Measurements from ENCODE around the gene IL17RA. TPM values are rescaled to one million over a fixed set of nuclear protein-coding genes. Genes with fewer than 3 reads are reported as not detected.
A peak's percentile ranks its signal among the peaks of the same experiment; 100 is the strongest.

IL17RA gene
- total RNA-seq, 6 donors from 2014 or later: 22.6 to 58.9 (median 35.9) TPM

DNA sequence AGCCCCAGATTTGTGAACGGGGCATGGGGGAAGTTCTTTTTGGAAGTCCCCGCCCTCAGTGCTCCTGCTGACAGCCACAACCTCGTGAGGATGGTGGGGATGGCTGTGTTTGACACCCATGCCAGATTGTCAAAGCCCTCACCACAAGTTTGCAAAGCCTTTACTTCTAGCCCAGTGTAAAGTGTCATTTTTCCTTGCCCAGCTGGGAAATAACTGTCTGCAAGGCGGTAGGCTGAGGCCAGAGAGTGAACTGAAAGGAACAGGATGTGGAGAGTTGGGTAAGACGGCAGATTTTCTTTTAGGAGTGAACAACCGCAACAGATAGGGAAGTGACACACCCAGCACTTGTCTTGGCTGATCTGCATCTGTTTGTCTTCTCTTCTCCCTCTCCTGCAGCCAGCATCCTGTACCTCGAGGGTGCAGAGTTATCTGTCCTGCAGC is 13.6 kb downstream of the IL17RA start:
- H3K36me3 ChIP-seq: peaks cover 33 to 64% (median 57%) of the 10 kb centered on the region in 4 donors
- 44 to 59% methylated on average over 7 of the region's 7 CpGs for WGBS, 2 donors
- DNase-seq: no peak
- no peaks in the 10 kb centered on the region for H3K9me3 ChIP-seq
- peaks cover 8 to 30% (median 17%) of the 10 kb centered on the region in 4 donors for H3K4me1 ChIP-seq
- no peaks in the 10 kb centered on the region for H3K27me3 ChIP-seq
- TF ChIP-seq POLR2A (IDR thresholded peaks at IDR 0.05) (no peak), POLR2AphosphoS5 (IDR thresholded peaks at IDR 0.05) (peak; percentile 23 to 58)
- H3K4me3 ChIP-seq: no peak overlapping the region
- peak; percentile 51 to 80 for ATAC-seq (ENCODE audit: low FRiP score in 2 of 2)
- H3K27ac ChIP-seq: peak overlapping the region in 3 of 4 donors; percentile 49 to 71 (median 64)

DNA sequence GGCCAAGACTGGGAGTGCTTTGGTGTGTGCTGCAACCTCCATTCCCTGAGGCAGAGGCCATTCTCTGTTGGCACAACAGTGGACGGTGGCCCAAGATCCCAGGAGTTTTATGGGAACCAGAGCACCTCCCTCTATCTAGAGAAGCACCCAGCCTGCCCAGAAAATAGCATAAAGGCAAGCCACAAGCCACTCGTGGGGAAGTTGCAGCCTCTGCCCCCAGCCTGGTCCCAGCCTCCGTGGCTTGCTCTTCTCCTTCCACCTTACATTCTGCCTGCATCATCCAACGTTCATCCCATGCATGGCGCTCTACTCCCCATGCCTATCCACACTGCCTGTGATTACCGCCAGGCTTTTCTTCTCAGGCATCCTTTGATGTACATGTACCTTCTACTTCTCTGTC is 15.8 kb downstream of the IL17RA start:
- Histone ChIP-seq H3K36me3 (peaks cover 43 to 81% (median 71%) of the 10 kb centered on the region in 4 donors), H3K4me1 (peaks cover 8 to 30% (median 24%) of the 10 kb centered on the region in 4 donors), H3K4me3 (no peak overlapping the region), H3K27me3 (no peaks in the 10 kb centered on the region), H3K9me3 (no peaks in the 10 kb centered on the region), H3K27ac (peak overlapping the region in 1 of 4 donors; percentile 28)
- WGBS, 2 donors: 67 to 68% methylated on average over 6 of the region's 6 CpGs
- ATAC-seq (ENCODE audit: low FRiP score in 2 of 2) (peak; percentile 9 to 31), DNase-seq (no peak)
- TF ChIP-seq, protein P1, sequence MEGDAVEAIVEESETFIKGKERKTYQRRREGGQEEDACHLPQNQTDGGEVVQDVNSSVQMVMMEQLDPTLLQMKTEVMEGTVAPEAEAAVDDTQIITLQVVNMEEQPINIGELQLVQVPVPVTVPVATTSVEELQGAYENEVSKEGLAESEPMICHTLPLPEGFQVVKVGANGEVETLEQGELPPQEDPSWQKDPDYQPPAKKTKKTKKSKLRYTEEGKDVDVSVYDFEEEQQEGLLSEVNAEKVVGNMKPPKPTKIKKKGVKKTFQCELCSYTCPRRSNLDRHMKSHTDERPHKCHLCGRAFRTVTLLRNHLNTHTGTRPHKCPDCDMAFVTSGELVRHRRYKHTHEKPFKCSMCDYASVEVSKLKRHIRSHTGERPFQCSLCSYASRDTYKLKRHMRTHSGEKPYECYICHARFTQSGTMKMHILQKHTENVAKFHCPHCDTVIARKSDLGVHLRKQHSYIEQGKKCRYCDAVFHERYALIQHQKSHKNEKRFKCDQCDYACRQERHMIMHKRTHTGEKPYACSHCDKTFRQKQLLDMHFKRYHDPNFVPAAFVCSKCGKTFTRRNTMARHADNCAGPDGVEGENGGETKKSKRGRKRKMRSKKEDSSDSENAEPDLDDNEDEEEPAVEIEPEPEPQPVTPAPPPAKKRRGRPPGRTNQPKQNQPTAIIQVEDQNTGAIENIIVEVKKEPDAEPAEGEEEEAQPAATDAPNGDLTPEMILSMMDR (IDR thresholded peaks at IDR 0.05): no peak
- TF ChIP-seq POLR2AphosphoS5 (IDR thresholded peaks at IDR 0.05) (no peak), POLR2A (IDR thresholded peaks at IDR 0.05) (no peak), EP300 (IDR thresholded peaks at IDR 0.05) (no peak)

DNA sequence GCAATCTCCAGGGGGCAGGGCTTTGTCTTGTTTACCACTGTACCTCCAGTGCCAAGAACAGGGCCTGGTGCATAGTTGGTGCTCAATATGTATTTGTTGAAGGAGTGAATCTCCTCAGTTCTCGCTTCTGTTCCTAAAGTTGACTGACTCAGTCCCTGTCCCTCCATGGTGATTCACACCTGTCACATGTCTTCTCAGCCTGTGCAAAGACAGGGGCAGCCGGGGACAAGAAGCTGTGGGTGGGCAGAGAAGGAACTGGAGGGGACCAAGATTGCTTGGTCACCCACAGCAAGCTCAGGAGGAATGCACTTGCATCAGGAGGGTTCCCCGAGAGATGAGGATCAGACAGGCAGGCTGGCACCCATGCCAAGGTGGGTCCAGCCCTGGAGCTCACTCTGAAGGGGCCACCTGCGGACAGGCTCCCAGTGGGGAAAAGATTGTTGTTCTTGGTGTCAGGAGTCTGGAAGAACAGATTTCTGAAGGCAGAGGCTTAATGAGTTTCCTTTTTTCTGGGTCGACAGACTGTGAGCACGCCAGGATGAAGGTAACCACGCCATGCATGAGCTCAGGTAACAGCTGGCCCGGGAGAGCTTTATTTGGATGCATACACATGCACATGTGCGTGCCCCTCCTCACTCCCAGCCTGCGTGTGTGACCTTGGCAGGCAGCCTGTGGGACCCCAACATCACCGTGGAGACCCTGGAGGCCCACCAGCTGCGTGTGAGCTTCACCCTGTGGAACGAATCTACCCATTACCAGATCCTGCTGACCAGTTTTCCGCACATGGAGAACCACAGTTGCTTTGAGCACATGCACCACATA is 16.9 kb downstream of the IL17RA start:
- no peak overlapping the region for H3K4me3 ChIP-seq
- H3K27me3 ChIP-seq: no peaks in the 10 kb centered on the region
- peaks cover 8 to 30% (median 24%) of the 10 kb centered on the region in 4 donors for H3K4me1 ChIP-seq
- ATAC-seq (ENCODE audit: low FRiP score in 2 of 2): peak in 1 of 2 donors; percentile 12
- H3K27ac ChIP-seq: peak overlapping the region in 2 of 4 donors; percentile 7 to 36
- no peaks in the 10 kb centered on the region for H3K9me3 ChIP-seq
- peaks cover 43 to 92% (median 81%) of the 10 kb centered on the region in 4 donors for H3K36me3 ChIP-seq
- 84 to 92% methylated on average over 8 to 14 of the region's 14 CpGs for WGBS, 2 donors
- TF ChIP-seq, protein P1 (IDR thresholded peaks at IDR 0.05): no peak
- DNase-seq: no peak

DNA sequence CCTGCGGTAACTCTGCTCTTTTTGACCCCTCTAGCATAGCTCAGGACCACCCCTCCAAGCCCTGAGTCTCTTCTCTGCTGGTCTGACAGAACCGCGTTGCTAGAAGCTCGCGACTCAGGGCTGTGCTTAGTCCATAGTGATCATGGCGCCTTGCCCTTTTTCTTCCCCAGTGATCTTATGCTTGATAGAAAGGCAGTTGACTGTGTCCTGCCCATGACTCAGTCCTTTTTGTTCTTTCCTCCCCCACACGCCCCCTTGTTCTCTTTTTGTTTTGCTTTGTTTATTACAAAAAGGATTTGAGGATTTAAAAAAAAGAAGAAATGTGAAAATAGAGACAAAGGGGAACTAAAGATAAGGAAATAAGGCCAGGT is 17.5 kb downstream of the IL17RA start:
- TF ChIP-seq, protein P1 (IDR thresholded peaks at IDR 0.05): no peak
- TF ChIP-seq EP300 (IDR thresholded peaks at IDR 0.05) (no peak), POLR2AphosphoS5 (IDR thresholded peaks at IDR 0.05) (no peak), POLR2A (IDR thresholded peaks at IDR 0.05) (no peak)
- WGBS, 2 donors: 83 to 86% methylated on average over 7 of the region's 7 CpGs
- no peaks in the 10 kb centered on the region for H3K9me3 ChIP-seq
- no peaks in the 10 kb centered on the region for H3K27me3 ChIP-seq
- peak overlapping the region in 2 of 4 donors; percentile 7 to 36 for H3K27ac ChIP-seq
- ATAC-seq (ENCODE audit: low FRiP score in 2 of 2) (no peak), DNase-seq (no peak)
- H3K36me3 ChIP-seq: peaks cover 43 to 95% (median 86%) of the 10 kb centered on the region in 4 donors
- H3K4me1 ChIP-seq: peaks cover 8 to 30% (median 24%) of the 10 kb centered on the region in 4 donors
- H3K4me3 ChIP-seq: no peak overlapping the region

DNA sequence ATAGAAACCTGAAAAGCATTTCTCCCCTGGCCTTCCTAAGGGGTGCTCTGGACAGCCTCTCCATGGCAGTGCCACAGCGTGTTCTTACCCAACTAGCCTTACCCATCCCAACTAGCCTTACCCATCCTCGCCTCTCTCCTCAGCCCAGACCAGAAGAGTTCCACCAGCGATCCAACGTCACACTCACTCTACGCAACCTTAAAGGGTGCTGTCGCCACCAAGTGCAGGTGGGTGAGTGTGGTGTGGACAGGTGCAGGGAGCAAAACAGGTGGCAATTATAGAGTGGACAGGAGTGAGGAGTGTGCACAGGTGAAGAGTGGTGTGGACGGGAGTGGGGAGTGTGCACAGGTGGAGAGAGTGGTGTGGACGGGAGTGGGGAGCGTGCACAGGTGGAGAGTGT is 18.6 kb downstream of the IL17RA start:
- DNase-seq (no peak), ATAC-seq (ENCODE audit: low FRiP score in 2 of 2) (no peak)
- Histone ChIP-seq H3K4me1 (peaks cover 6 to 22% (median 18%) of the 10 kb centered on the region in 4 donors), H3K36me3 (peaks cover 38 to 95% (median 86%) of the 10 kb centered on the region in 4 donors), H3K9me3 (no peaks in the 10 kb centered on the region), H3K27ac (peak overlapping the region in 1 of 4 donors; percentile 15), H3K4me3 (no peak overlapping the region), H3K27me3 (no peaks in the 10 kb centered on the region)
- TF ChIP-seq POLR2A (IDR thresholded peaks at IDR 0.05) (no peak), POLR2AphosphoS5 (IDR thresholded peaks at IDR 0.05) (no peak)
- 95 to 96% methylated on average over 9 of the region's 9 CpGs for WGBS, 2 donors

All from upper lobe of left lung (tissue), 6 donors.